Stomach (tissue), 4 donors: ENCODE results near the gene EIF2A.

Experiments
- CTCF ChIP-seq, 7 experiments: fragments of 450-650 bp in 4 of 7; fragments of 200-600 bp in 3 of 7; sonication (generic) in 3 of 7; IDR thresholded peaks; one replicate each; pipeline ENCODE4 v1.5.1; 2016 to 2019; ENCODE audit warnings: antibody characterized with exemption in 7 of 7, control low read depth in 2 of 7, mild to moderate bottlenecking in 1 of 7
- POLR2A ChIP-seq, 4 donors: fragments of 450-650 bp; IDR thresholded peaks; one replicate each; pipeline ENCODE4 v1.6.1; 2016; ENCODE audit warnings: antibody characterized with exemption in 4 of 4, control low read depth in 2 of 4, mild to moderate bottlenecking in 1 of 4, moderate library complexity in 1 of 4

- TF ChIP-seq CTCF (IDR thresholded peaks at IDR 0.05): no peak
- no peak for TF ChIP-seq POLR2A (IDR thresholded peaks at IDR 0.05)
These were observed 36.8 kb upstream of the EIF2A start for GRCh38 chr3:150509780-150510179.
